ENCODE data around the gene TBC1D21. TPM values are rescaled to one million over a fixed set of nuclear protein-coding genes. Genes with fewer than 3 reads are reported as not detected.

TBC1D21 gene
- total RNA-seq, 1 donor from 2014 or later, result not detected

DNA sequence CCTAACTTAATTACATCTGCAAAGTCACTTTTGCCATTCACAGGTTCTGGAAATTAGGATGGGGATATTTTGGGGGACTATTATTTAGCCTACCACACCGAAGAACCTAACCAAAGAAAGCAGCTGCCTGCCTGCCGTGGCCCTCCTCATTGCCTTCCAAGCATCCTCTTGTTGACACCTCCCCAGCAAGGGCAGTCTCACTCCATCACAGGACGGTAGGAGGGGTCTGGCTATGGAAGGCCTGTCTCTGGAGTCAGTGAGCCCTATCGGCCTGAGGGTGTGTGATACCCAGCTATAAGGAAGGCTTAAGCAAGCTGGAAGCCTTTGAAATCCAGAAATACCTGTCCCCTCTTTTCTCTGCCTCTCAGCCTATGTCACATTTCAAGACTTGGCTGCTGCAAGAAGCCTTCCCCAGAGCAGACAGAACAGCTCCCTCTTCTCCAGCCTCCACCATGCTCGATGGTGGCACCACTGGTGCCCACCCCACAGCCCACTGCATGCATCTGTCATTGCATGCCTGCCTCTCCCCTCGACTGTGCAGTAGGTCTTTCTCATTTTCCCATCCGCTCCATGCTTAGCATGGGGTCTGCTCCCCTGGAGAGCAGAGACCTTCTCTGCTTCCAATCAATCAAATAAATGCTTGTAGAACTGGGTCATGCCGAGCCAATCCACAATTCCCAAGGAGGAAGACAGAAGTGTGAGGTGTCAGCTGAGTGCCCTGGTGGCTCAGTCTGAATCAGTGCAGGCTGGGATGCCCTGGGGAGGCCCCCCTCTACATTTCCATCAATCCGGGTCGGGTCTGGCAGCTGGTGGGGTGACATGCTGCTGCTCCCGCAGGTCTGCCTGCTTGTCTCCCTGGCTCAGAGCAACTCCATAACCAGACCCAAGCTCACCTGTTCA, 29.0 kb downstream of the TBC1D21 start:
- no peak for DNase-seq (ENCODE audit: low read depth)
- H3K9me3 Mint-ChIP-seq (ENCODE audit: unreplicated experiment), result no peaks in the 10 kb centered on the region
- peaks cover 34% of the 10 kb centered on the region for H3K4me1 ChIP-seq (ENCODE audit: insufficient read depth, low read length)

DNA sequence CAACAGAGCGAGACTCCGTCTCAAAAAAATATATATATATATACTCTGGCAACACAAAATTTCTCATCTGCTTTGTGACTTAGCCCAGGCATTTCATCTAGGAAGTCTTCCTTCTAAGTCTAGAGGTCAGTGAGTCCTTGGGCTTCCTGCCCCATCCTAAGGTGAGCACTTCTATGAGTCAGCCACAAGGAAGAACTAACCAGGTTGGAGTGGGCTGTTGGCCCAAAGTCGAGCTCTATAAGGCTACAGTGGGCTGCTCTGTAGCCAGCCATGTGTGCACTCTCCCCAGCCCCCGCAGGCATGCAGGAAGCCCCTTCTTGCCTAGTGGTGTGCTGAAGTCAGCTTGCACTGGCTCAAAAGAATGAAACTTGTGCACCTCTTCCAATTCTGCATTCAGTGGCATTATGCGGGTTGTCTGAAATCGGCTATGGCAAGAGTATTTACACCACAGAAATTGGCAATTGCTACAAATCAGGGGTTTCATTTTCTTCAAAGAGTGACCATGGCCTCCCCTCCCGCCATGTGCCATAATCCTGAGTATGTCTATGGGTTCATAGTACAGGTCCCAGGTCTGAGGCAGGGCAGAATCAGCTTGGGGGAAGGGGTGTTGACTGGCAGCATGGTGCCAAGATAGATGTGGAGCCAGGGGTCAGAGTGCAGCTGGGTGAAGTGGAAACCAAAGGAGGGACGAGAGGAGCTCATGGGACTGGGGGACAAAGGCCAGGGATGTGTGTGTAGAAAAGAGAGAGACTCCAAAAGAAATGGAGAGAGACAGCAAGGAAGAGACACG, 30.9 kb downstream of the TBC1D21 start:
- Mint-ChIP-seq H3K27ac (ENCODE audit: unreplicated experiment) (peak overlapping the region; percentile 20), H3K9me3 (ENCODE audit: unreplicated experiment) (no peaks in the 10 kb centered on the region), H3K27me3 (ENCODE audit: low read depth, unreplicated experiment) (peaks cover 3% of the 10 kb centered on the region), H3K4me1 (ENCODE audit: low read depth, unreplicated experiment) (peaks cover 28% of the 10 kb centered on the region), H3K36me3 (ENCODE audit: low read depth, unreplicated experiment) (peaks cover 11% of the 10 kb centered on the region), H3K4me3 (ENCODE audit: unreplicated experiment) (no peak overlapping the region)
- H3K4me2 ChIP-seq (ENCODE audit: low read length), result no peak overlapping the region
- no peaks in the 10 kb centered on the region for H3K9me3 ChIP-seq (ENCODE audit: insufficient read depth, low read depth, low read length)
- no peaks in the 10 kb centered on the region for H3K79me2 ChIP-seq (ENCODE audit: insufficient read depth, low read length)
- no peak for TF ChIP-seq EZH2 (IDR thresholded peaks at IDR 0.05; ENCODE audit: insufficient read depth, low read length)
- TF ChIP-seq, protein P1, sequence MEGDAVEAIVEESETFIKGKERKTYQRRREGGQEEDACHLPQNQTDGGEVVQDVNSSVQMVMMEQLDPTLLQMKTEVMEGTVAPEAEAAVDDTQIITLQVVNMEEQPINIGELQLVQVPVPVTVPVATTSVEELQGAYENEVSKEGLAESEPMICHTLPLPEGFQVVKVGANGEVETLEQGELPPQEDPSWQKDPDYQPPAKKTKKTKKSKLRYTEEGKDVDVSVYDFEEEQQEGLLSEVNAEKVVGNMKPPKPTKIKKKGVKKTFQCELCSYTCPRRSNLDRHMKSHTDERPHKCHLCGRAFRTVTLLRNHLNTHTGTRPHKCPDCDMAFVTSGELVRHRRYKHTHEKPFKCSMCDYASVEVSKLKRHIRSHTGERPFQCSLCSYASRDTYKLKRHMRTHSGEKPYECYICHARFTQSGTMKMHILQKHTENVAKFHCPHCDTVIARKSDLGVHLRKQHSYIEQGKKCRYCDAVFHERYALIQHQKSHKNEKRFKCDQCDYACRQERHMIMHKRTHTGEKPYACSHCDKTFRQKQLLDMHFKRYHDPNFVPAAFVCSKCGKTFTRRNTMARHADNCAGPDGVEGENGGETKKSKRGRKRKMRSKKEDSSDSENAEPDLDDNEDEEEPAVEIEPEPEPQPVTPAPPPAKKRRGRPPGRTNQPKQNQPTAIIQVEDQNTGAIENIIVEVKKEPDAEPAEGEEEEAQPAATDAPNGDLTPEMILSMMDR (IDR thresholded peaks at IDR 0.05; ENCODE audit: insufficient read depth, low read depth, low read length), result no peak
- no peaks in the 10 kb centered on the region for H3K36me3 ChIP-seq (ENCODE audit: insufficient read depth, low read length)
- DNase-seq (ENCODE audit: low read depth), result no peak
- no peak overlapping the region for H3K9ac ChIP-seq (ENCODE audit: low read length)
- no peaks in the 10 kb centered on the region for H4K20me1 ChIP-seq (ENCODE audit: insufficient read depth, low read length)
- H2AFZ ChIP-seq (ENCODE audit: low read depth, low read length), result no peak overlapping the region
- H3K4me1 ChIP-seq (ENCODE audit: insufficient read depth, low read length), result peaks cover 20% of the 10 kb centered on the region
- H3K27ac ChIP-seq (ENCODE audit: low read depth, low read length), result no peak overlapping the region
- H3K27me3 ChIP-seq (ENCODE audit: insufficient read depth, low read length), result no peaks in the 10 kb centered on the region
- no peak for FAIRE-seq
- no peak overlapping the region for H3K4me3 ChIP-seq (ENCODE audit: insufficient read depth, low read depth, low read length)

More for the DNA sequence above, 29.0 kb downstream of the TBC1D21 start:
- Histone ChIP-seq H3K36me3 (ENCODE audit: insufficient read depth, low read length) (no peaks in the 10 kb centered on the region), H3K27ac (ENCODE audit: low read depth, low read length) (no peak overlapping the region), H2AFZ (ENCODE audit: low read depth, low read length) (no peak overlapping the region), H3K9ac (ENCODE audit: low read length) (no peak overlapping the region), H4K20me1 (ENCODE audit: insufficient read depth, low read length) (no peaks in the 10 kb centered on the region), H3K9me3 (ENCODE audit: insufficient read depth, low read depth, low read length) (no peaks in the 10 kb centered on the region), H3K27me3 (ENCODE audit: insufficient read depth, low read length) (no peaks in the 10 kb centered on the region), H3K79me2 (ENCODE audit: insufficient read depth, low read length) (no peaks in the 10 kb centered on the region), H3K4me2 (ENCODE audit: low read length) (no peak overlapping the region), H3K4me3 (ENCODE audit: insufficient read depth, low read depth, low read length) (no peak overlapping the region)
- peaks cover 3% of the 10 kb centered on the region for H3K27me3 Mint-ChIP-seq (ENCODE audit: low read depth, unreplicated experiment)
- TF ChIP-seq, protein P1 (IDR thresholded peaks at IDR 0.05; ENCODE audit: insufficient read depth, low read depth, low read length), result no peak
- TF ChIP-seq EZH2 (IDR thresholded peaks at IDR 0.05; ENCODE audit: insufficient read depth, low read length), result no peak
- H3K27ac Mint-ChIP-seq (ENCODE audit: unreplicated experiment), result no peak overlapping the region
- no peak overlapping the region for H3K4me3 Mint-ChIP-seq (ENCODE audit: unreplicated experiment)
- H3K4me1 Mint-ChIP-seq (ENCODE audit: low read depth, unreplicated experiment), result peaks cover 31% of the 10 kb centered on the region
- no peak for FAIRE-seq
- peaks cover 9% of the 10 kb centered on the region for H3K36me3 Mint-ChIP-seq (ENCODE audit: low read depth, unreplicated experiment)

All from astrocyte (in vitro differentiated cells and primary cell).